DND-41 (cell line): ENCODE results near the gene ARHGAP28.

Experiments
- ATAC-seq: fragments of 200-7000 bp; cut with Tn5 transposase; 3 replicates; pipeline ENCODE4 v1.9.1; 2021; ENCODE audit warnings: low read depth; ENCODE audit not compliant: insufficient read depth
- DNase-seq: peaks from one replicate; pipeline ENCODE4 v3.0.0-alpha.2; 2020
- H2AFZ ChIP-seq: 2 replicates; pipeline ENCODE4 v1.6.0; 2012; ENCODE audit warnings: low read depth, low read length
- H3K27ac ChIP-seq: 2 replicates; pipeline ENCODE4 v1.5.1; 2012; ENCODE audit warnings: low read length, inconsistent platforms
- H3K27me3 ChIP-seq: fragments of 200-600 bp; sonication (generic); 2 replicates; pipeline ENCODE4 v1.6.0; 2012; ENCODE audit warnings: low read length, mild to moderate bottlenecking, inconsistent platforms; ENCODE audit not compliant: insufficient read depth, poor library complexity
- H3K36me3 ChIP-seq: 2 replicates; pipeline ENCODE4 v1.5.1; 2012; ENCODE audit warnings: low read length, inconsistent platforms; ENCODE audit not compliant: insufficient read depth
- H3K4me1 ChIP-seq: 2 replicates; pipeline ENCODE4 v1.5.1; 2012; ENCODE audit warnings: mild to moderate bottlenecking, low read length; ENCODE audit not compliant: insufficient read depth
- H3K4me2 ChIP-seq: 2 replicates; pipeline ENCODE4 v1.6.0; 2012; ENCODE audit warnings: mild to moderate bottlenecking, moderate library complexity, low read length, inconsistent platforms; ENCODE audit not compliant: insufficient read depth
- H3K4me3 ChIP-seq, 2 experiments: fragments of 200-600 bp in 1 of 2; shearing (Covaris generic) in 1 of 2; 2 replicates each; pipeline ENCODE4 v1.5.1; 2012 to 2016; ENCODE audit warnings: inconsistent platforms in 2 of 2, low read length in 2 of 2, mild to moderate bottlenecking in 2 of 2, low read depth in 1 of 2, moderate library complexity in 1 of 2
- H3K79me2 ChIP-seq: 2 replicates; pipeline ENCODE4 v1.6.0; 2012; ENCODE audit warnings: low read length, inconsistent platforms; ENCODE audit not compliant: insufficient read depth
- H3K9ac ChIP-seq: 2 replicates; pipeline ENCODE4 v1.6.0; 2012; ENCODE audit warnings: low read depth, mild to moderate bottlenecking, inconsistent platforms, low read length, moderate library complexity
- H3K9me3 ChIP-seq: 2 replicates; pipeline ENCODE4 v1.5.1; 2012; ENCODE audit warnings: low read length, moderate library complexity, mild to moderate bottlenecking, inconsistent platforms; ENCODE audit not compliant: insufficient read depth, severe bottlenecking
- H4K20me1 ChIP-seq: 2 replicates; pipeline ENCODE4 v1.6.0; 2012; ENCODE audit warnings: low read length; ENCODE audit not compliant: insufficient read depth
- CTCF ChIP-seq: IDR thresholded peaks from 2 replicates; pipeline ENCODE4 v1.5.1; 2012; ENCODE audit warnings: borderline replicate concordance, low read length, moderate library complexity, mild to moderate bottlenecking; ENCODE audit not compliant: poor library complexity, severe bottlenecking; ENCODE audit errors: extremely low read depth
- EZH2 ChIP-seq: IDR thresholded peaks from 3 replicates; pipeline ENCODE4 v1.6.1; 2012; ENCODE audit warnings: borderline replicate concordance, low read depth, mild to moderate bottlenecking, moderate library complexity, low read length, inconsistent platforms; ENCODE audit not compliant: severe bottlenecking

ARHGAP28 gene

GRCh38 chr18:6850396-6850795 is 120.9 kb downstream of the ARHGAP28 start:
- no peaks in the 10 kb centered on the region for H3K79me2 ChIP-seq
- H3K27me3 ChIP-seq: no peaks in the 10 kb centered on the region
- no peak overlapping the region for H3K27ac ChIP-seq
- no peak overlapping the region for H3K4me3 ChIP-seq
- no peaks in the 10 kb centered on the region for H3K36me3 ChIP-seq
- TF ChIP-seq CTCF (no peak), EZH2 (no peak)
- ATAC-seq (no peak), DNase-seq (no peak)
- peaks cover 10% of the 10 kb centered on the region for H3K9me3 ChIP-seq
- no peak overlapping the region for H3K4me2 ChIP-seq
- no peak overlapping the region for H3K9ac ChIP-seq
- H2AFZ ChIP-seq: no peak overlapping the region
- H3K4me1 ChIP-seq: no peaks in the 10 kb centered on the region
- no peaks in the 10 kb centered on the region for H4K20me1 ChIP-seq

- no peak overlapping the region for H3K27ac ChIP-seq
- ATAC-seq (no peak), DNase-seq (no peak)
- H3K4me3 ChIP-seq: no peak overlapping the region
- H3K9me3 ChIP-seq: peaks cover 11% of the 10 kb centered on the region
- no peaks in the 10 kb centered on the region for H4K20me1 ChIP-seq
- no peaks in the 10 kb centered on the region for H3K79me2 ChIP-seq
- no peak overlapping the region for H2AFZ ChIP-seq
- no peak overlapping the region for H3K9ac ChIP-seq
- TF ChIP-seq CTCF (no peak), EZH2 (no peak)
- H3K27me3 ChIP-seq: no peaks in the 10 kb centered on the region
- H3K4me1 ChIP-seq: no peaks in the 10 kb centered on the region
- no peak overlapping the region for H3K4me2 ChIP-seq
- no peaks in the 10 kb centered on the region for H3K36me3 ChIP-seq
These were observed 122.0 kb downstream of the ARHGAP28 start for GRCh38 chr18:6851480-6851879.

- H3K36me3 ChIP-seq: no peaks in the 10 kb centered on the region
- H2AFZ ChIP-seq: no peak overlapping the region
- H3K4me1 ChIP-seq: no peaks in the 10 kb centered on the region
- no peaks in the 10 kb centered on the region for H3K79me2 ChIP-seq
- ATAC-seq (no peak), DNase-seq (no peak)
- peaks cover 11% of the 10 kb centered on the region for H3K9me3 ChIP-seq
- no peak overlapping the region for H3K27ac ChIP-seq
- TF ChIP-seq EZH2: no peak
- TF ChIP-seq CTCF: no peak
- H3K9ac ChIP-seq: no peak overlapping the region
- H3K27me3 ChIP-seq: no peaks in the 10 kb centered on the region
- no peak overlapping the region for H3K4me2 ChIP-seq
- no peak overlapping the region for H3K4me3 ChIP-seq
- no peaks in the 10 kb centered on the region for H4K20me1 ChIP-seq
These were observed 125.3 kb downstream of the ARHGAP28 start for GRCh38 chr18:6854811-6855210.

GRCh38 chr18:6855767-6856166 is 126.3 kb downstream of the ARHGAP28 start:
- DNase-seq (no peak), ATAC-seq (no peak)
- H3K36me3 ChIP-seq: no peaks in the 10 kb centered on the region
- TF ChIP-seq EZH2 (no peak), CTCF (no peak)
- no peak overlapping the region for H3K4me2 ChIP-seq
- no peaks in the 10 kb centered on the region for H4K20me1 ChIP-seq
- no peaks in the 10 kb centered on the region for H3K27me3 ChIP-seq
- no peaks in the 10 kb centered on the region for H3K79me2 ChIP-seq
- no peak overlapping the region for H2AFZ ChIP-seq
- no peak overlapping the region for H3K4me3 ChIP-seq
- H3K9ac ChIP-seq: no peak overlapping the region
- peaks cover 11% of the 10 kb centered on the region for H3K9me3 ChIP-seq
- no peak overlapping the region for H3K27ac ChIP-seq
- no peaks in the 10 kb centered on the region for H3K4me1 ChIP-seq
